SKM-1 (cell line): ENCODE measurements around the gene INSC.

Source experiments
- DNase-seq: peaks from one replicate; lab custom pipeline; 2025; ENCODE audit not compliant: unreplicated experiment; lab: John Stamatoyannopoulos, UW

INSC gene

DNA sequence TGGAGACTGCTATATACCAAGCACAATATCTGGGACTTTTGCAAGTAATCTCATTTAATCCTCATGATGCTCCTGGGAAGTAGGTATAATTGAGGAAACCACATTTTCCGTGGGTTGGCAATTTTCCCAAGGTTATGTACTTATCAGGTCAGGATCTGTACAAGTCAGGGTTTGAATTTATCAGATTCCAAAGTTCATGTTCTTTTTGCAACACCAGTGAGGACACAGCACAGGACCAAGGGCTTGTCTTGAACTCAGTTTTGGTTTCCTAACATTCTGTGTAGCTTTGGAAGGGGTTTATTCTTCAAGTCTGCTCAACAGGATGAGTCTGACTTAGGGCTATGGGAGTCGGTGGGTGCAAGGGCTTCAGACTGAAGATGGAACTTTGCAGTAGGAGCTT is 30.4 kb downstream of the INSC start:
- DNase-seq = no peak

DNA sequence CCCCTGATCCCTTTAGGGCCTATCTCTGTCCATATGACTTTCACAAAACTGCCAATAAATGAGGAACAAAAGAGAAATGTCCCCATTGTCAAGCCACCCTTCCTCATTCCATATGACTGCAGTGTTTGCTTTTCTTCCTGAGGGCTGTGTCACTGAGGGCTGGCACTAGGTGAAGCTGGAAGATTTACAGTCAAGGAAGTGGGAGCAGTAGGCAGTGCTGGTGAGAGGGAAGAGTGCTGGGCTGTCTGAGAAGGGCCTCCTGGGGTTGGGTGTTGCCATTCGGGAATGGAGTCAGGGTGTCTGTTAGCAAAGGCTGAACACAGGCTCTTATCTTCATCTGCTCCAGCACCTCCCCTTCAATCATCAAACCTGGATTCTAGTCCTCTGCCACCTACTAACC is 30.9 kb downstream of the INSC start:
- peak; percentile 36 for DNase-seq

GRCh38 chr11:15146271-15147003 is 31.7 kb downstream of the INSC start:
- DNase-seq = no peak

DNA sequence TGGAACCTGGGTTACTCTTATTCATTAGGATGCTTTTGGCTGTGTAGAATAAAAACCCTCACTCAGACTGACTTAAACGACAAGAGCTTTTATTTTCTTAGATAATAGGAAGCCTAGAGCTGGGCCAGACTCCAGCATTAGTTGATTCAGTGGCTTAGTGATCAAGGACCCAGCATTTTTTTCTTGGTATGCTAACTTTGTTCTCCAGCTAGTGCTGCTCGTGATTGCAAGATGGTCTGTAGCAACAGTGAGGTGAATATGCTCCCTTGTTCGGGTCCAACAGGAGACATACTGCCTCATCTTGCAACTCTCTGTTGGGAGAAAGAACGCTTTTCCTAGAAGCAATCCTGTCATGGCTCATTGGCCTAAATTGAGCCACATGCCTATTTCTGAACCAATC is 33.4 kb downstream of the INSC start:
- no peak for DNase-seq

GRCh38 chr11:15149050-15149449 is 34.3 kb downstream of the INSC start:
- no peak for DNase-seq

DNA sequence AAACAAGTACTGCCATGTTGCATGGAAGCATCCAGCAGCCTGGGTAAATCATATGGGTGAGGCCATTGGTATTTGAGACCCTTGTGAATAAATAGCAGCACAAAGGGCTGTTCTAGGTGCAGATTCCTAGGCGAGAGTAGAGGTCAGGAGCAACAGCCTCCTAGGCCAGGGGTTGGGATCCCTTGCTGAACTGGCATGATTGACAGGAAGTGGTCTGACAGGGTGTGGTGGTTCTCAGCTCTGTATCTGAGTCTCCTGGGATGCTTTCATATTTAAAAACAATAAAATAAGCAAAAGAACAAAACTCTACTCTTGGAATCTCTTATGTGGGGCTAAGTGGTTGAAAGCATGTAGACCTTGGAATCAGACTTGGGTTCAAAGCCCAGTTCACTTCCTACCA is 35.8 kb downstream of the INSC start:
- DNase-seq = no peak

GRCh38 chr11:15153231-15153630 is 38.5 kb downstream of the INSC start:
- no peak for DNase-seq

- DNase-seq = no peak
Observed at GRCh38 chr11:15157181-15157580, 42.5 kb downstream of the INSC start.

DNA sequence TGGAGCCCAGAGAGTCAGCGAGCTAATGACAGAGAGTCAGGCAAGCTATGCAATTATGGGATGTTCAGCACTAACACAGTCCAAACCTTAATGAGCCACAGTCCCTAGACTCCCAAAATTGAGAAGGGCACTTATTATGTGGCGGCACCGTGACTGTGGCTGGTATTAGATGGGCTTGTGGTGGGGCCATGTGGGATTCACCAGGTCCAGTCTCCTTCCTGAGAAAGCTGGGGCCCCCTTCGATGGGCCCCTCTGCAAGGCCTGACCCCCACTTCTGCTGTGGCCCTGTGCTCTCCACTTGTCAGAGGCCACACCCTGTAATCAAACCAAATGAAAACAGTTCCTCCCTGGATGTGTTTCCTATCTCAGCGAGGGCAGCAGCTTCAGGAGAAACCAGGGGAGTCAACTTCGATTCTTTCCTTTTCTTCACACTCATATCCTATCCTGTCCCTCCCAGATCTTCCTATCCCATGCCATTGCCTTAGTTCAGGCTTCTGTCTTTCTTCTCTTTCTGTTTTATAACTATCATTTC is 42.9 kb downstream of the INSC start:
- no peak for DNase-seq

- DNase-seq = no peak
Observed at GRCh38 chr11:15158351-15159015, 43.8 kb downstream of the INSC start.

DNA sequence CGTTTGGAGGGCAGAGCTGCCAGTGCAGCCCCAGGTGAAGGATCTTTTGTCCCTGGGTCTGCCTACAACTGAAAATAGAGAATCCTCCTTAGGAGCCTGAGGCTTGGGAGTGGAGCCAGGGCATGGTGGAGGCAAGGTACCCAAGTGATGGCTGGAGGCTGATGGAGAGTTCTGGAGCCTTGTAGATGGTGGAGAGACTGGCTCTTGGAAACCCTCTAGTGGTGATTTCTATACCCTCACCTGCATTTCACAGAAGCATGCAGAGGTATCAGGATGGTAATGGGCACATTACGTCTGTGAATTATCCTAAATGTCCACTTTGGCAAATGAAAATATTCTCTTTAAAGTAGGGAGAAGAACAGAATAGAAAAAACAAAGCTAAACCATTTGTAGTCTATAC is 44.4 kb downstream of the INSC start:
- no peak for DNase-seq

GRCh38 chr11:15161790-15162189 is 47.1 kb downstream of the INSC start:
- DNase-seq = no peak

GRCh38 chr11:15163136-15163535 is 48.4 kb downstream of the INSC start:
- no peak for DNase-seq

DNA sequence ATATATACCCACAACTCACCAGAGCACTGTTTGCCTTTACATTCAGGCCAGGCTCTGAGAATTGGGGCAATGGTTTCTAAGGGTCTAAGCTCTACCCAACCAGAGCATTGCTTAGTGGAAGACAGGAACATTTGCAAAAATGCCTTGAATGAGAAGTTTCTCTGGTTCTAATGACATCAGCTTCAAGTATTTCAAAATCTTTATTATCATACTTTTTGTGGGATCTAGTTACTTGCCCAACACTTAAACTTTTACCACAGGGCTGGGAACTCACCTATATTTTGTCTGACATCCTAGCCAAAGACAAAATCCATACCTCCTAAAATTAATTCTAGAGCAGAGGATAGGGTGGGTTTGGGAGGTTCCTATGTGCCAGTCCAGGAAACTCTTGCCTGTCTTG is 51.5 kb downstream of the INSC start:
- DNase-seq = no peak

DNA sequence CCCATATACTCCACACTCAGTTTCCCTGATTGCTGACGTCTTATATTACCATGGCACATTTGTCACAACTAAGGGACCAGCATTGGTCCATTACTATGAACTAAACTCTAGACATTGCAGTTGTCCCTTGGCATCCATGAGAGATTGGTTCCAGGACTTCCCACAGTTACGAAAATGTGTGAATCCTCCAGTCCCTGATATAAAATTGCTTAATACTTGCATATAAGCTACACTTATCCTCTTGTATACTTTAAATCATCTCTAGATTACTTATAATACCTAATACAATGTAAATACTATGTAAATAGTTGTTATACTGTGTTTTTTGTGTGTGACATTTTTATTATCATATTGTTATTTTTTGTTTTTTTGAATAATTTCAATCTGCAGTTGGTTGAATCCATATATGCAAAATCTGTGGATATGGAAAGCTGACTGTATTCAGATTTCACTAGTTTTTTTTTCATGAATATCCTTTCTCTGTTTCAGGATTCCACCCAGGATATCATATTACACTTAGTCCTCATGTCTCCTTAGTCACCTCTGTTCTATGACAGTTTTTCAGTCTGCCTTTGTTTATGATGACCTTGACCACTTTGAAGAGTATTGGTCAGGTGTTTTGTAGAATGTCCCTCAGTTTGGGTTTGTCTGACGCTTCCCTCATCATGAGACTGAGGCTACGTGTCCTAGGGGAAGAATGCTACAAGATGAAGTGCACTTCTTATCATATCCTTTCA is 55.3 kb downstream of the INSC start:
- no peak for DNase-seq

DNA sequence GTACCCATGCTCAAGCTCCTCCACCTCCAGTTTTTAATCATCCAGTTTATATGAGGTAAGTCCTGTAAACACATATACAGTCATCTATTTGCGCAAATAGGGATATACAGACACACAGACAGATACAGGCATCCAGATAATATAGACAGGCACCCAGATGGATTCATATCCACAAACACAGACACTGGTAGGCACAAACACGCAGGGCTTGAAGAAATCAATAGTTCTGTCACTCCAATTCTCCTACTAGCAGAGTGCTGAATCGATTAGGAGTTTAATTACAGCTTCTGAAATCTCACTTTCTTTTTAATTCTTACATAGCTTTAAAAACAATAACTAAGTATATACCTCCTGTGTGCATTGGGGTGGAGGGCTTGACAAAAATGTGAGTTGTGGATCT is 56.0 kb downstream of the INSC start:
- DNase-seq = no peak

DNA sequence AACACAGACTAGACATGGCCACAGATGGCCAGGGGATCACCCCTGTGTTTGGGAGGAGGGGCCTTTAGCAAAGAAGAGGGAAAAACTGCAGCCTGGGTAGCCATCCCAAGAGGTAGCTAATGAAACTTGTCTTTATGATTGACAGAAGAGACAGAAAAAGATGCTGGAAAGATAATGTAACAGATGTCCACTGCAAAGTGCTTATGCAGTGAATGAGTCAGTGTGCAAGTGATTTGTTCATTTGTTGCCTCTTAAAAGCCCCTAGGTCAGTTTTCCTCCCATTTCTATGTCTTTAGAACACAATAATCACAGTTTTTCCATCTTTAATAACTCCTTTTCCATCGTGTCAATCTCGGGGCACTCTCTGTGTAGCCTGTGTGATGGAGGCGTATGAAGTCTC is 57.2 kb downstream of the INSC start:
- DNase-seq = no peak

- DNase-seq = no peak
Observed at GRCh38 chr11:15175831-15176230, 61.1 kb downstream of the INSC start.

DNA sequence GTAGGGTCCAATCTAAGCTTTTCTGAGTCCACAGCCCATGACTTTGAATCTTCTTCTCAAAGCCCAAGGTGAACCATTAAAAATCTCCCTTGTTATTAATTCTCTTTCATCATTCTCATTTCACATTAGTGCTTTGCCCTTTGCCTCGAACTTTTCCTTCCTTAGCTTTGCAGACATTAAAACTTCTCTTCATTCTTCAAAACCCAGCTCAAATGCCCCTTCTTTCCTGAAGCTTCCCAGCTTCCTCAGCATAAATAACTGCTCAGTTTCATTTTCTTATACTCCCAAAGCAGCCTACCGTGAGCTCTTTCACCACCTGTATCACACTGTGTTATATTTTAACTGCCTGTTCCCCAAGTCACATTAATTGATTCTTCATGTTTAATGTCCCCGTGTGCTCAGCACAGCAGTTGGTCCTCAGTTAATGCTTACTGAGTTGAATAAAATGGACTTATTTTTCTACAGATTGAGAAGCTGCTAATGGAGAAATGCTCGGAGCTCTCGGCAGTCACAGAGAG is 62.0 kb downstream of the INSC start:
- no peak for DNase-seq

DNA sequence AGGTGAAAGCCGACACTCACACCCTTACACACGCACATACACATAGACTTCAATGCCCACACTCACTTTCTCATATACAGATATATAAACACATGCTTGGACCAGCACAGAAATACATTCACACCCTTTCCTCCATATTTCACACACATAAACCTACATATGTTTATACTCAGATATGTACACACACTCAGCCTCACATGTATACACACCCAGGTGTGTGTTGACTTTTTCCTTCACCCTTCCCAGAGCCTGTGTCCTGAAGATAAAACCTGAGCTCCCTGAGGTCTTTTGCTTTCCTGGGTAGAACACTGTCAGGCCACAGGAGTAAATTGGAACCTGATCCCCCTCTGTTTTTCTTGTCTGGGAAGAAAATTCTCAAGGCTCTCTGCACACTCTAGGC is 62.8 kb downstream of the INSC start:
- DNase-seq = no peak

- DNase-seq = no peak
Observed at GRCh38 chr11:15178214-15178613, 63.5 kb downstream of the INSC start.

DNA sequence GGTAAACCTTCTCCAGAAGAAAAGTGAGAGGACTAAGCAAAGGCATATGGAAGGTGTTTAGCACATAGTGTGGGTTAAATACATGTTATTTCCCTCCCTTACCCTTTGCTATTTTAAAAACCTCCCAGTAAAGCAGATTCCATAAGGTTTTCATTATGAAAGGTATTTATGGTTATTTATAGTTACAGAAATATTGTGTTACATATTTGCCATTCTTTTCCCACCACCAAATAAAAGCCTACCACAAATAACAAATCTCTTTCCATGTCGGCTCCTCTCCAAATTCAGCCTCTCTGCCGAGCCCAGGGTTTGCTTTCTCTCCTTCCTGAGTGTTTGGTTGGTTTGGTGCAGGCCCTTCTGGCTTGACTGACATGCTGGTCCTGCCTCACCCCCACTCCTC is 64.4 kb downstream of the INSC start:
- no peak for DNase-seq
